Measurements from ENCODE around the gene EFHD2. TPM values are rescaled to one million over a fixed set of nuclear protein-coding genes. Genes with fewer than 3 reads are reported as not detected.

The EFHD2 gene
- total and polyA plus RNA-seq, 8 donors = 11.9 to 107 (median 18.2) TPM

- Histone ChIP-seq H3K9me3 (peaks cover 0 to 11% of the 10 kb centered on the region in 2 donors), H3K4me1 (no peaks in the 10 kb centered on the region), H3K4me3 (no peak overlapping the region), H3K36me3 (no peaks in the 10 kb centered on the region), H3K27me3 (no peaks in the 10 kb centered on the region), H3K27ac (no peak overlapping the region)
- DNase-seq = no peak
- TF ChIP-seq CTCF (IDR thresholded peaks at IDR 0.05) = no peak
- intact Hi-C loops (cut with DNase I) = no loop called here
- ATAC-seq = no peak
These were observed 10.0 kb upstream of the EFHD2 start for GRCh38 chr1:15399710-15400109.

GRCh38 chr1:15400627-15401026 is 9.1 kb upstream of the EFHD2 start:
- no peak for ATAC-seq
- H3K36me3 ChIP-seq = no peaks in the 10 kb centered on the region
- intact Hi-C loops (cut with DNase I) = no loop called here

GRCh38 chr1:15401391-15402055 is 8.2 kb upstream of the EFHD2 start:
- no peaks in the 10 kb centered on the region for H3K4me1 ChIP-seq
- DNase-seq (no peak), ATAC-seq (no peak)
- TF ChIP-seq CTCF (IDR thresholded peaks at IDR 0.05) = no peak
- H3K9me3 ChIP-seq = peaks cover 0 to 11% of the 10 kb centered on the region in 2 donors
- intact Hi-C loops (cut with DNase I) = no loop called here
- H3K36me3 ChIP-seq = no peaks in the 10 kb centered on the region
- no peak overlapping the region for H3K4me3 ChIP-seq
- H3K27me3 ChIP-seq = no peaks in the 10 kb centered on the region
- no peak overlapping the region for H3K27ac ChIP-seq

More at GRCh38 chr1:15400627-15401026, 9.1 kb upstream of the EFHD2 start:
- Histone ChIP-seq H3K27ac (no peak overlapping the region), H3K4me1 (no peaks in the 10 kb centered on the region), H3K27me3 (no peaks in the 10 kb centered on the region), H3K9me3 (peaks cover 0 to 11% of the 10 kb centered on the region in 2 donors), H3K4me3 (no peak overlapping the region)
- no peak for TF ChIP-seq CTCF (IDR thresholded peaks at IDR 0.05)
- no peak for DNase-seq

- Histone ChIP-seq H3K27me3 (no peaks in the 10 kb centered on the region), H3K4me1 (no peaks in the 10 kb centered on the region), H3K36me3 (no peaks in the 10 kb centered on the region), H3K4me3 (no peak overlapping the region), H3K27ac (no peak overlapping the region), H3K9me3 (peaks cover 0 to 11% of the 10 kb centered on the region in 2 donors)
- no peak for TF ChIP-seq CTCF (IDR thresholded peaks at IDR 0.05)
- intact Hi-C loops (cut with DNase I) = no loop called here
- DNase-seq = no peak
- ATAC-seq = no peak
These were observed 6.8 kb upstream of the EFHD2 start for GRCh38 chr1:15402809-15403450.

- H3K4me3 ChIP-seq = no peak overlapping the region
- H3K9me3 ChIP-seq = peaks cover 0 to 10% of the 10 kb centered on the region in 2 donors
- intact Hi-C loops (cut with DNase I) = no loop called here
- TF ChIP-seq CTCF (IDR thresholded peaks at IDR 0.05) = no peak
- no peak for ATAC-seq
- H3K27ac ChIP-seq = no peak overlapping the region
- DNase-seq = no peak
- no peaks in the 10 kb centered on the region for H3K27me3 ChIP-seq
- H3K4me1 ChIP-seq = peaks cover 0 to 6% of the 10 kb centered on the region in 2 donors
- no peaks in the 10 kb centered on the region for H3K36me3 ChIP-seq
These were observed 5.6 kb upstream of the EFHD2 start for GRCh38 chr1:15403962-15404580.
